WI38 (cell line): ENCODE data around the gene PLOD1.
"Not testable (repeated sequence)": the region's sequence is repeated elsewhere in the genome, so short reads cannot be mapped to it uniquely, and the experiment has no call there.

Experiments
- H3K4me3 ChIP-seq: 2 replicates; pipeline ENCODE4 v1.5.1; 2011; ENCODE audit warnings: low read depth, mild to moderate bottlenecking, control low read depth, low read length
- CTCF ChIP-seq: IDR thresholded peaks from 2 replicates; pipeline ENCODE4 v1.5.1; 2012; ENCODE audit warnings: low read depth, mild to moderate bottlenecking, control low read depth, low read length

The PLOD1 gene

GRCh38 chr1:11935057-11935412, 518 bp downstream of the PLOD1 start:
- H3K4me3 ChIP-seq: peak overlapping the region; percentile 84
- no peak for TF ChIP-seq CTCF

GRCh38 chr1:11935733-11936132, 1.2 kb downstream of the PLOD1 start:
- H3K4me3 ChIP-seq: peak overlapping the region; percentile 84; the same call in 1 of the 2 replicates

- no peak for TF ChIP-seq CTCF
- no peak overlapping the region for H3K4me3 ChIP-seq
Measured at GRCh38 chr1:11938722-11939526, 4.4 kb downstream of the PLOD1 start.

- H3K4me3 ChIP-seq: not testable (repeated sequence)
Measured at GRCh38 chr1:11939794-11940193, 5.3 kb downstream of the PLOD1 start.

- H3K4me3 ChIP-seq: no peak overlapping the region
- TF ChIP-seq CTCF: no peak
Measured at GRCh38 chr1:11940260-11940921, 5.9 kb downstream of the PLOD1 start.

- TF ChIP-seq CTCF: no peak
- no peak overlapping the region for H3K4me3 ChIP-seq
Measured at GRCh38 chr1:11942280-11942679, 7.8 kb downstream of the PLOD1 start.

GRCh38 chr1:11943619-11944018, 9.1 kb downstream of the PLOD1 start:
- no peak for TF ChIP-seq CTCF
- H3K4me3 ChIP-seq: no peak overlapping the region

GRCh38 chr1:11944358-11944931, 9.9 kb downstream of the PLOD1 start:
- TF ChIP-seq CTCF: no peak
- no peak overlapping the region for H3K4me3 ChIP-seq
